ENCODE measurements around the gene CYP2U1.

The CYP2U1 gene

DNA sequence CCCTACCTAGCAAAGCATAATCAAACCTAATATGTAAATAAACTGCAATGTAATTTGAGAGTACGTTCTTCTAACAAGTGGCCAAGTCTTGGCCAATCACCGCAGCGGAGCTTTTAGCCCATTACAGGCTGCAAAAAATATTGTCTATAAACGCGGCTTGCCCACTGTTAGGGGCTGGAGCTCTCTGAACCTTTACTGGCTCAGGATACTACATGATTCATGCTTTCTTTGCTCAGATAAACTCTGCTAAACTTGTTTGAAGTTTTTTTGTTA is 57.4 kb downstream of the CYP2U1 start:
- TF ChIP-seq CTCF (conservative IDR thresholded peaks at IDR 0.05; ENCODE audit: low read depth, low read length): no peak
- H3K4me3 ChIP-seq (ENCODE audit: low read length): no peak overlapping the region
- DNase-seq (ENCODE audit: low read depth): no peak

DNA sequence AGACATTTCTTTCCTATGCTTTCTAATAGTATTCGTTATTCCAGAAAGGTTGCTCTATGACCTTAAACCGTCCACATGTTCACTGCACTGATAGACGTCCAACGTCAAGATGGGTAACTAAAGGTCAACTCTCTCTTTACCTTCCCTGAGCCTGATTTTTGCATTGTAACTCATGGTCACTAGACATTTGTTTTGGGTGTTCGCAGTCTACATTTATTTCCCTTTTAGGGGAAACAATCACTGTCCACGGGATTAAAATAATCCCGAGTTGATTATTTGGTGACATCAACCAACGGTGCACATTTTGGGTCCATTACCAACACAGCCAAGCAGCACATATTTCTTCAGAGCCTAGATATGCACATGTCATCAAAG is 57.8 kb downstream of the CYP2U1 start:
- no peak for TF ChIP-seq CTCF (conservative IDR thresholded peaks at IDR 0.05; ENCODE audit: low read depth, low read length)

GRCh38 chr4:107989537-107990386 is 58.4 kb downstream of the CYP2U1 start, which contains the start of gene HADH:
HADH (plus strand) TSS chr4:107989889; CDS start chr4:107989933, 44 bp downstream.
- DNase-seq (ENCODE audit: low read depth): peak; percentile 67

More for the DNA sequence above, 57.8 kb downstream of the CYP2U1 start:
- peak overlapping the region; percentile 76 for H3K4me3 ChIP-seq (ENCODE audit: low read length)
- no peak for DNase-seq (ENCODE audit: low read depth)

DNA sequence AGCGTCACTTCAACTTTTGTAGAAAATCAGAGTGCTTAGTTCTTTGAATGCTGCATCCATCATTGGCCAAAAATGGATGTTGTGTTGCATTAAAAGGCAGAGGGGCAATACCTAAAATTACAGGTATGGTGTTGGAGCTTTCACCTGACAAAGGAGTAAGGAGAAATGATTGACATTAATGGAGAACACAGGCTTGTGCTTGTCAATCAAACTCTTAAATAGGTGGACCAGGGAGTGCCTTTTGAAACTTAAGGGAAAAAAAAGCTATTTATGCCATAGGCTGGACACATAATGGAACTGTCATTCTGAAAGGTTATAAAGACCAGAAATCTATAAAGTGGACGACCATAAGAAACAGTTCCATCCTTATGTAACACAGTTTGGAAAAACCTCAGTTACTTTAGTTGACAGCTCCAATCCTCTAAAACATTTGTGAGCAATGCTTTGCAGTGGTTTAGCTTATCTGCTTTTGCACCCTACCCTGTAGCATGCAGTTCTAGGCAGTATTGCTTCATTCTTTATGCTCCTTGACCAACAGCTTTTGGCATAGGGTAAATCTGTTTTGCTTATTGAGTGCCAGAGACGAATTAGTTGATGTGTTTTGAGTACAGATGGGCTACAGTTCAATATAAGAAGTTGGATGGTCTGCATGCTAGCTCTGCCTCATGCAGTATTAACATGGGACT is 60.7 kb downstream of the CYP2U1 start:
- DNase-seq (ENCODE audit: low read depth): no peak

More at GRCh38 chr4:107989537-107990386, 58.4 kb downstream of the CYP2U1 start, which contains the start of gene HADH:
- peak within 1 kb of the TSS; percentile 76 for H3K4me3 ChIP-seq (ENCODE audit: low read length)
- TF ChIP-seq CTCF (conservative IDR thresholded peaks at IDR 0.05; ENCODE audit: low read depth, low read length): no peak

DNA sequence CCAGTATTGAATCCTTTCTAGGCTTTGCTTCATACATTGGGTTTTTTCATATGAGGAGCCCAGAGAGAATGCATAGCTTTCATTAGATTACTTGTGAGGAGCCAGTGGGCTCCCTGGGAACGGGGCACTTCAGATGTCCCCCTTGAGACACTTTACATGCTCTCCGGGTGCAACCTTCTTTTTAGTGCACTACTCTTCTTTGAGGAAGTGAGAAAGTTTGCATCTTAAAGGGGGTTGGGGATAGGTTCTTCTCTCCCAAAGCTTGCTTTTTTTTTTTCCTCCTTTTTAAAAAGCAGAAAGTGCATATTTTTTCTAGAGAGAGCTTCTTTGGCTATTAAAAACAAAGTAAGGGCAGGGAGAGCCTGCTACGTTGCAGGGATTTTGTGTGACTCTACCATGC is 62.6 kb downstream of the CYP2U1 start:
- H3K4me3 ChIP-seq (ENCODE audit: low read length): no peak overlapping the region
- DNase-seq (ENCODE audit: low read depth): no peak
- no peak for TF ChIP-seq CTCF (conservative IDR thresholded peaks at IDR 0.05; ENCODE audit: low read depth, low read length)

More for the DNA sequence above, 60.7 kb downstream of the CYP2U1 start:
- no peak for TF ChIP-seq CTCF (conservative IDR thresholded peaks at IDR 0.05; ENCODE audit: low read depth, low read length)
- no peak overlapping the region for H3K4me3 ChIP-seq (ENCODE audit: low read length)

DNA sequence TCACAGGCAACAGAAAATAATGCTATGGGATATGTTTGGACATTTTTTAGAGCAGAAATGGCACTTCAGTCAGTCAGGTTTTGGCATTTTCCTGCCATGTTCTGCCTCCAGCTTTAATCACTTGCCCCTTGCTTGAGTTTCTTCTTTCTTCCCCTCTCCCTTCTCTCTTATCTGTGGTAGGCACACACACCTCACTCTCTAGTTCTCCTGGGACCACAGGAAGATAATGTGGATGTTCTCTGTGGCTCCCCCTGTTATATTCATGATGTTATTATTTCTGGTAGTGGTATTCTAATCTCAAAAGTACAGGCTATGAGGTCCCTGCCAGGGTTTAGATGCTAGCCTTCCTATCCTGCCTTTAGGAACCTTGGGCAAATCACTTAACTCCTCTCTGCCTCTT is 63.5 kb downstream of the CYP2U1 start:
- no peak for TF ChIP-seq CTCF (conservative IDR thresholded peaks at IDR 0.05; ENCODE audit: low read depth, low read length)
- DNase-seq (ENCODE audit: low read depth): no peak
- H3K4me3 ChIP-seq (ENCODE audit: low read length): no peak overlapping the region
